WERI-Rb-1 (cell line): Measurements from ENCODE around the gene CCDC93.

Experiments used
- DNase-seq: peaks from one replicate; pipeline ENCODE4 v3.0.0-alpha.2; 2020
- H3K27ac ChIP-seq: fragments of 250-450 bp; sonication (Bioruptor Pico); 2 replicates; pipeline ENCODE4 v1.5.1; 2020; ENCODE audit warnings: mild to moderate bottlenecking, moderate library complexity
- H3K27me3 ChIP-seq: fragments of 250-450 bp; sonication (Bioruptor Pico); 2 replicates; pipeline ENCODE4 v1.5.1; 2021; ENCODE audit warnings: mild to moderate bottlenecking, low read depth, moderate library complexity; ENCODE audit not compliant: insufficient read depth, severe bottlenecking
- H3K36me3 ChIP-seq: fragments of 250-450 bp; sonication (Bioruptor Pico); 2 replicates; pipeline ENCODE4 v1.5.1; 2020; ENCODE audit warnings: mild to moderate bottlenecking, moderate library complexity
- H3K4me3 ChIP-seq: 2 replicates; pipeline ENCODE4 v1.5.1; 2011; ENCODE audit warnings: low read depth, mild to moderate bottlenecking, control low read depth, low read length
- H3K9me3 ChIP-seq: fragments of 250-450 bp; sonication (Bioruptor Pico); 2 replicates; pipeline ENCODE4 v1.5.1; 2021; ENCODE audit warnings: mild to moderate bottlenecking, moderate library complexity; ENCODE audit not compliant: severe bottlenecking
- CTCF ChIP-seq: IDR thresholded peaks from 2 replicates; pipeline ENCODE4 v1.5.1; 2011; ENCODE audit warnings: low read depth, mild to moderate bottlenecking, control low read depth, inconsistent platforms, low read length

Gene CCDC93

GRCh38 chr2:117942551-117942950 lies 71.3 kb downstream of the CCDC93 start:
- H3K27me3 ChIP-seq: no peaks in the 10 kb centered on the region
- TF ChIP-seq CTCF: no peak
- no peak overlapping the region for H3K4me3 ChIP-seq
- H3K9me3 ChIP-seq: no peaks in the 10 kb centered on the region
- no peak overlapping the region for H3K27ac ChIP-seq
- H3K36me3 ChIP-seq: peaks cover 22% of the 10 kb centered on the region
- DNase-seq: no peak

GRCh38 chr2:117941693-117942092 lies 72.2 kb downstream of the CCDC93 start:
- no peak for TF ChIP-seq CTCF
- DNase-seq: no peak
- H3K9me3 ChIP-seq: no peaks in the 10 kb centered on the region
- peaks cover 16% of the 10 kb centered on the region for H3K36me3 ChIP-seq
- no peaks in the 10 kb centered on the region for H3K27me3 ChIP-seq
- no peak overlapping the region for H3K4me3 ChIP-seq
- no peak overlapping the region for H3K27ac ChIP-seq

GRCh38 chr2:117940436-117940835 lies 73.4 kb downstream of the CCDC93 start:
- Histone ChIP-seq H3K4me3 (no peak overlapping the region), H3K27ac (no peak overlapping the region), H3K36me3 (peaks cover 6% of the 10 kb centered on the region), H3K27me3 (no peaks in the 10 kb centered on the region), H3K9me3 (no peaks in the 10 kb centered on the region)
- DNase-seq: no peak
- no peak for TF ChIP-seq CTCF

- no peaks in the 10 kb centered on the region for H3K9me3 ChIP-seq
- TF ChIP-seq CTCF: no peak
- H3K27me3 ChIP-seq: no peaks in the 10 kb centered on the region
- DNase-seq: no peak
- H3K36me3 ChIP-seq: peaks cover 7% of the 10 kb centered on the region
- H3K27ac ChIP-seq: no peak overlapping the region
- H3K4me3 ChIP-seq: no peak overlapping the region
Observed at GRCh38 chr2:117938611-117939010, 75.3 kb downstream of the CCDC93 start.

- no peak overlapping the region; the same call in 1 of the 2 replicates for H3K27ac ChIP-seq
- peaks cover 15% of the 10 kb centered on the region for H3K36me3 ChIP-seq
- DNase-seq: peak; percentile 66
- TF ChIP-seq CTCF: no peak
- H3K27me3 ChIP-seq: no peaks in the 10 kb centered on the region
- H3K4me3 ChIP-seq: no peak overlapping the region
- no peaks in the 10 kb centered on the region for H3K9me3 ChIP-seq
Observed at GRCh38 chr2:117936871-117937428, 76.9 kb downstream of the CCDC93 start.

- Histone ChIP-seq H3K9me3 (no peaks in the 10 kb centered on the region), H3K4me3 (no peak overlapping the region), H3K27ac (peak overlapping the region; percentile 65; the same call in 1 of the 2 replicates), H3K27me3 (no peaks in the 10 kb centered on the region), H3K36me3 (peaks cover 15% of the 10 kb centered on the region)
- no peak for DNase-seq
- no peak for TF ChIP-seq CTCF
Observed at GRCh38 chr2:117935954-117936353, 77.9 kb downstream of the CCDC93 start.
